K562 (cell line): Measurements from ENCODE around the gene PRR23E. TPM values are rescaled to one million over a fixed set of nuclear protein-coding genes. Genes with fewer than 3 reads are reported as not detected.

Source experiments
- ATAC-seq: fragments of 200-7000 bp; cut with Tn5 transposase; 3 replicates; pipeline ENCODE4 v1.9.1; 2020; ENCODE audit warnings: moderate library complexity
- BruUV-seq: library from RNA; stranded (reverse); fragments of 400-500 nt; replicated peaks from 2 replicates; lab custom pipeline; 2021; lab: Mats Ljungman, UMichigan
- CTCF ChIA-PET: fragments of 300-600 bp; formaldehyde crosslinking; extraction: SDS; loops from one replicate; lab custom pipeline; 2021; ENCODE audit warnings: low intra/inter-chr PET ratio; lab: Yijun Ruan, JAX
- POLR2A ChIA-PET: fragments of 300-600, 350-650 bp; sonication (Branson Sonifier 250); formaldehyde crosslinking; extraction: SDS; loops from one replicate; lab custom pipeline; 2021; ENCODE audit warnings: antibody characterized with exemption, inconsistent platforms; lab: Yijun Ruan, JAX
- DNase-seq, 4 experiments: peaks; one replicate each; pipeline versions ENCODE4 v3.0.0 to v3.0.0-alpha.2; 2011 to 2018; ENCODE audit warnings: low spot score in 3 of 4, mixed read lengths in 3 of 4; ENCODE audit errors: extremely low read depth in 1 of 4
- FAIRE-seq: peaks from 2 replicates; lab custom pipeline; 2011; peaks lifted over from hg19 to GRCh38; lab: Jason Lieb, UNC
- H2AFZ ChIP-seq: 2 replicates; pipeline ENCODE4 v1.6.0; 2011; ENCODE audit warnings: low read depth, low read length, control low read depth, inconsistent platforms
- H3K27ac ChIP-seq: fragments of 200-600 bp; 3 replicates; pipeline ENCODE4 v1.8.0; 2011; ENCODE audit warnings: low read depth, mild to moderate bottlenecking, control low read depth, inconsistent platforms, low read length, moderate library complexity, mixed read lengths; ENCODE audit errors: extremely low read depth
- H3K27me3 ChIP-seq, 2 experiments: fragments of 300-600 bp in 1 of 2; 2 replicates in 1 of 2; 3 replicates in 1 of 2; pipeline versions ENCODE4 v1.6.0 to v1.8.0; 2011; ENCODE audit warnings: inconsistent platforms in 2 of 2, low read length in 2 of 2, mild to moderate bottlenecking in 1 of 2, mixed read lengths in 1 of 2, moderate library complexity in 1 of 2; ENCODE audit not compliant: control insufficient read depth in 2 of 2, insufficient read depth in 2 of 2
- H3K36me3 ChIP-seq: fragments of 300-600 bp; 3 replicates; pipeline ENCODE4 v1.8.0; 2011; ENCODE audit warnings: mild to moderate bottlenecking, low read length, inconsistent platforms; ENCODE audit not compliant: control insufficient read depth, insufficient read depth
- H3K4me1 ChIP-seq, 2 experiments: fragments of 200-600 bp in 1 of 2; replicated peaks in 1 of 2; 2 replicates in 1 of 2; 3 replicates in 1 of 2; pipeline versions ENCODE4 v1.5.1 to v1.8.0; 2011; ENCODE audit warnings: inconsistent platforms in 2 of 2, low read length in 2 of 2, mild to moderate bottlenecking in 1 of 2, mixed read lengths in 1 of 2, moderate library complexity in 1 of 2; ENCODE audit not compliant: control insufficient read depth in 2 of 2, insufficient read depth in 2 of 2
- H3K4me2 ChIP-seq: 2 replicates; pipeline ENCODE4 v1.6.1; 2011; ENCODE audit warnings: low read length, control low read depth, inconsistent platforms, mixed read lengths; ENCODE audit not compliant: insufficient read depth
- H3K4me3 ChIP-seq: fragments of 200-600 bp; sonication (generic), shearing (Covaris generic); 2 replicates; pipeline ENCODE4 v1.5.1; 2016; ENCODE audit warnings: control low read depth, inconsistent platforms
- H3K79me2 ChIP-seq: fragments of 200-600 bp; 3 replicates; pipeline ENCODE4 v1.8.0; 2011; ENCODE audit warnings: low read length, inconsistent platforms; ENCODE audit not compliant: control insufficient read depth, insufficient read depth
- H3K9ac ChIP-seq, 2 experiments: 2 replicates each; pipeline versions ENCODE4 v1.6.0 to v1.6.1; 2011; ENCODE audit warnings: low read depth in 2 of 2, low read length in 2 of 2, control low read depth in 1 of 2, inconsistent platforms in 1 of 2, mild to moderate bottlenecking in 1 of 2, mixed read lengths in 1 of 2; ENCODE audit not compliant: insufficient read depth in 1 of 2
- H3K9me1 ChIP-seq: one replicate; pipeline ENCODE4 v1.6.0; 2011; ENCODE audit warnings: inconsistent platforms, mild to moderate bottlenecking, low read length, moderate library complexity; ENCODE audit not compliant: control insufficient read depth, insufficient read depth
- H3K9me3 ChIP-seq: replicated peaks from 2 replicates; pipeline ENCODE4 v1.5.1; 2011; ENCODE audit warnings: low read depth, low read length, inconsistent platforms; ENCODE audit not compliant: control insufficient read depth, insufficient read depth
- H4K20me1 ChIP-seq: replicated peaks from 2 replicates; pipeline ENCODE4 v1.6.1; 2011; ENCODE audit warnings: low read length, inconsistent platforms, mixed read lengths; ENCODE audit not compliant: control insufficient read depth, insufficient read depth
- MYC ChIP-seq, 2 experiments: fragments of 250-450 bp in 1 of 2; sonication (Bioruptor Pico) in 1 of 2; IDR thresholded peaks; 2 replicates each; pipeline versions ENCODE4 v1.5.1 to v1.6.1; 2012 to 2021; ENCODE audit warnings: low read depth in 2 of 2, borderline replicate concordance in 1 of 2, improper control_type of control experiment in 1 of 2, low read length in 1 of 2, mild to moderate bottlenecking in 1 of 2, moderate library complexity in 1 of 2
- NR2C2 ChIP-seq, 2 experiments: fragments of 200-800 bp in 1 of 2; sonication (Bioruptor generic) in 1 of 2; sonication (generic) in 1 of 2; formaldehyde crosslinking in 1 of 2; IDR thresholded peaks; 2 replicates each; pipeline versions ENCODE4 v1.6.1 to v1.8.0; 2016 to 2022; ENCODE audit warnings: mild to moderate bottlenecking in 1 of 2, missing compliant biosample characterization in 1 of 2, missing genetic modification characterization in 1 of 2, missing genetic modification reagents in 1 of 2
- PHTF2 ChIP-seq: fragments of 250-450 bp; sonication (Bioruptor Pico); IDR thresholded peaks from 2 replicates; pipeline ENCODE4 v1.5.0; 2021; ENCODE audit warnings: mild to moderate bottlenecking
- PTBP1 ChIP-seq: fragments of 200-400 bp; formaldehyde crosslinking; IDR thresholded peaks from 2 replicates; pipeline ENCODE4 v1.6.1; 2017; ENCODE audit warnings: low read depth, low read length
- SMARCC2 ChIP-seq: fragments of 450-650 bp; IDR thresholded peaks from 2 replicates; pipeline ENCODE4 v1.6.1; 2017; ENCODE audit warnings: antibody characterized with exemption, moderate library complexity, mild to moderate bottlenecking, low read depth
- TFAP4 ChIP-seq: sonication (generic); formaldehyde crosslinking; IDR thresholded peaks from 2 replicates; pipeline ENCODE4 v1.8.0; 2022; ENCODE audit warnings: missing genetic modification reagents, mild to moderate bottlenecking, moderate library complexity, borderline replicate concordance
- THAP12 ChIP-seq: fragments of 250-450 bp; sonication (Bioruptor Pico); IDR thresholded peaks from 2 replicates; pipeline ENCODE4 v1.9.0; 2021; ENCODE audit warnings: mild to moderate bottlenecking, inconsistent platforms
- ZNF274 ChIP-seq: IDR thresholded peaks from 2 replicates; pipeline ENCODE4 v1.6.1; 2011; ENCODE audit warnings: low read depth, mild to moderate bottlenecking, low read length, moderate library complexity, borderline replicate concordance
- ZNF695 ChIP-seq: fragments of 450-650 bp; formaldehyde crosslinking; IDR thresholded peaks from 2 replicates; pipeline ENCODE4 v1.4.0; 2020; ENCODE audit warnings: mild to moderate bottlenecking, moderate library complexity
- ZNF79 ChIP-seq: fragments of 250-450 bp; sonication (Bioruptor Pico); IDR thresholded peaks from 2 replicates; pipeline ENCODE4 v1.4.0; 2020; ENCODE audit warnings: low read depth, mild to moderate bottlenecking, moderate library complexity
- WGBS: fragments of 100-300 bp; shearing (Covaris generic); methylation state at CpG from one replicate; pipeline ENCODE4 v1.1.6; 2016; ENCODE audit warnings: low coverage, mixed read lengths; ENCODE audit not compliant: insufficient coverage; ENCODE audit errors: missing lambda C conversion rate; 5-methylcytosine and 5-hydroxymethylcytosine counted together
- in situ Hi-C: fragments of 300-500 bp; cut with MboI; formaldehyde crosslinking; loops from 4 replicates; pipeline ENCODE4 v1.15.0; 2018; ENCODE audit warnings: inconsistent platforms, mixed read lengths
- intact Hi-C: fragments of 100-400 bp; cut with micrococcal nuclease; formaldehyde crosslinking; loops from 2 replicates; pipeline ENCODE4 v1.14.2; 2022
- polyA plus RNA-seq, 8 experiments: library from polyadenylated mRNA; depleted of rRNA in 4 of 8; stranded (reverse) in 5 of 8; unstranded in 3 of 8; fragments of >200 nt; fragmentation: Nextera tagmentation in 2 of 8; fragmentation: Illumina TruSeq in 1 of 8; extraction: Ambion mirVana in 2 of 8; extraction: Trizol in 1 of 8; gene quantifications; 2 replicates each; pipeline versions ENCODE4 v1.2.1 to v1.2.3, GENCODE V29; 2011 to 2014; ENCODE audit warnings: inconsistent platforms in 1 of 8, missing spikeins in 1 of 8
- total RNA-seq, 7 experiments: library from RNA; depleted of rRNA in 6 of 7; stranded (reverse); fragments of >200 nt in 6 of 7; fragmentation: Illumina TruSeq in 2 of 7; extraction: Trizol in 2 of 7; gene quantifications; 2 replicates each; pipeline versions ENCODE4 v1.2.1 to v1.2.3, GENCODE V29; 2011 to 2021; ENCODE audit warnings: low replicate concordance in 1 of 7

Gene PRR23E
- total and polyA plus RNA-seq, 9 of the 15 experiments (the other 6 are each of a cell fraction or from before 2014, with no cell fraction given) = not detected

GRCh38 chr3:127212231-127212630 is 19.3 kb downstream of the PRR23E start:
- H3K9me3 ChIP-seq = no peaks in the 10 kb centered on the region
- no peaks in the 10 kb centered on the region for H3K79me2 ChIP-seq
- no TSS peak for BruUV-seq
- no peaks in the 10 kb centered on the region for H3K4me1 ChIP-seq
- ChIA-PET POLR2A (no interaction called here), CTCF (no interaction called here)
- DNase-seq (no peak), ATAC-seq (no peak), FAIRE-seq (no peak)
- H3K36me3 ChIP-seq = no peaks in the 10 kb centered on the region
- TF ChIP-seq ZNF274 (no peak), TFAP4 (CRISPR knock-in tag) (no peak), MYC (IDR thresholded peaks at IDR 0.05; ENCODE audit: low read depth, low read length) (no peak), MYC (CRISPR knock-in tag; IDR thresholded peaks at IDR 0.05; ENCODE audit: borderline replicate concordance, low read depth) (no peak), THAP12 (CRISPR knock-in tag) (no peak), PTBP1 (no peak), PHTF2 (no peak), NR2C2 (CRISPR knock-in tag; IDR thresholded peaks at IDR 0.05) (no peak), NR2C2 (tag; IDR thresholded peaks at IDR 0.05) (no peak), ZNF79 (CRISPR knock-in tag) (no peak), ZNF695 (CRISPR knock-in tag) (no peak), SMARCC2 (no peak)
- no peak overlapping the region for H2AFZ ChIP-seq
- no peak overlapping the region for H3K9ac ChIP-seq
- WGBS = 0% methylated on average over 3 of the region's 3 CpGs
- in situ Hi-C loops = no loop called here
- intact Hi-C loops = no loop called here
- H3K27me3 ChIP-seq = peaks cover 3 to 50% of the 10 kb centered on the region in 2 experiments; a peak in 3 of 5 replicates
- no peak overlapping the region for H3K4me2 ChIP-seq
- no peak overlapping the region for H3K27ac ChIP-seq
- H3K4me3 ChIP-seq = no peak overlapping the region
- H4K20me1 ChIP-seq = no peaks in the 10 kb centered on the region
- H3K9me1 ChIP-seq = no peaks in the 10 kb centered on the region
